ENCODE data around the gene DNAAF9.

Gene DNAAF9

DNA sequence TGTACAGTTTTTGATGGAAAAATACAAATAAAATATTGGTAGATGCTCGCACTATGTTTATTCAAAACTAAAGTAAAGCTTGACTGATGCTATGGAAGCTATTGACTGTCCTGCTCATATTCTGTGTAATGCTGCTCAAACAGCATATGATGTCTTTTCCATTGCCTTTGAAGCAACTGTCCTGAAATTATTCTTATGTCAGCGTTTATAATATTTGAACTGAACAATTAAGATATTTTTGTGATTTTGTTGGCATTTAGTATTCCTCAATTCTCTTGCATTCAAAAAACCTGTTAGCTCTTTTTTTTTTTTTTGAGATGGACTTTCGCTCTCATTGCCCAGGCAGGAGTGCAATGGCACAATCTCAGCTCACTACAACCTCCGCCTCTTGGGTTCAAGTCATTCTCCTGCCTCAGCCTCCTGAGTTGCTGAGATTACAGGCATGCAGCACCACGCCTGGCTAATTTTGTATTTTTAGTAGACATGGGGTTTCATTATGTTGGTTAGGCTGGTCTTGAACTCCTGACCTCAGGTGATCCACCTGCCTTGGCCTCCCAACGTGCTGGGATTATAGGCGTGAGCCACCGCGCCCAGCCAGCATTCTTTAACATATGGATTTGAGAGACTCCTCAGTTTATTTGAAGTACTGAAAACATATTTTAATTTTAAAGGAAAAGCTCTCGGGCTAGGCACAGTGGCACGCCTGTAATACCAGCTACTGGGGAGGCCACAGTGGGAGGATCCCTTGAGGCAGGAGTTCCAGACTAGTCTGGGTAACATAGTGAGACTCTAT is 5.3 kb upstream of the DNAAF9 start:
- no peak for DNase-seq (ENCODE audit: low read depth in 2 of 2)

DNA sequence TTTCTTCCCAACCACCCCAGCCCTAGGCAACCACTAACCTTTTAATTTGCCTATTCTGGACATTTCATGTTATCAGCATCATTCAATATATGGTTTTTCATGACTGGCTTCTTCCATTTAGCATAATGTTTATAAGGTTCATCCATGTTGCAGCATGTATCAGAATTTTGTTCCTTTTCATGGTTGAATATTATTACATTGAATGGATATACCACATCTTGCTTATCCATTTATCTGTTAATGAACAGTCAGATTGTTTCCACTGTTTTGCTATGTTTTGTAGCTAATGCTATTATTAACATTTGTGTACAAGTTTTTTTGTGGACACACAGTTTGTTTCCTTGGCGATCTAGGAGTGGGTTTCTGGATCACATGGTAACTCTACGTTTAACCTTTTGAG is 3.0 kb upstream of the DNAAF9 start:
- no peak for DNase-seq (ENCODE audit: low read depth in 2 of 2)

DNA sequence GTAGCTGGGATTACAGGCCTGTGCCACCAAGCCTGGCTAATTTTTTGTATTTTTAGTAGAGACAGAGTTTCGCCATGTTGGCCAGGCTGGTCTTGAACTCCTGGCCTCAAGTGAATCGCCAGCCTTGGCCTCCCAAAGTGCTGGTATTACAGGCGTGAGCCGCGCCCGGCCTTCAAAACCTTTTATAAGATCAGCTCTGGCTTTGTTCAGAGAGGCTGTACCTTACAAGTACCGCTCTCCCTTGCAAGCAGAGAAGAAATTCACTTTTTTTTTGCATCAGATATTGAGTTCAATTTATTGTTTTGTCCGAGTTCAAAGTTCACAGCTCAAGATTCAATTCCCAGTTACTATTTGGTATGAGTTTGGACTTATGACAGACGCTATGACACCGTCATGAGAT is 1.9 kb upstream of the DNAAF9 start:
- no peak for DNase-seq (ENCODE audit: low read depth in 2 of 2)

DNA sequence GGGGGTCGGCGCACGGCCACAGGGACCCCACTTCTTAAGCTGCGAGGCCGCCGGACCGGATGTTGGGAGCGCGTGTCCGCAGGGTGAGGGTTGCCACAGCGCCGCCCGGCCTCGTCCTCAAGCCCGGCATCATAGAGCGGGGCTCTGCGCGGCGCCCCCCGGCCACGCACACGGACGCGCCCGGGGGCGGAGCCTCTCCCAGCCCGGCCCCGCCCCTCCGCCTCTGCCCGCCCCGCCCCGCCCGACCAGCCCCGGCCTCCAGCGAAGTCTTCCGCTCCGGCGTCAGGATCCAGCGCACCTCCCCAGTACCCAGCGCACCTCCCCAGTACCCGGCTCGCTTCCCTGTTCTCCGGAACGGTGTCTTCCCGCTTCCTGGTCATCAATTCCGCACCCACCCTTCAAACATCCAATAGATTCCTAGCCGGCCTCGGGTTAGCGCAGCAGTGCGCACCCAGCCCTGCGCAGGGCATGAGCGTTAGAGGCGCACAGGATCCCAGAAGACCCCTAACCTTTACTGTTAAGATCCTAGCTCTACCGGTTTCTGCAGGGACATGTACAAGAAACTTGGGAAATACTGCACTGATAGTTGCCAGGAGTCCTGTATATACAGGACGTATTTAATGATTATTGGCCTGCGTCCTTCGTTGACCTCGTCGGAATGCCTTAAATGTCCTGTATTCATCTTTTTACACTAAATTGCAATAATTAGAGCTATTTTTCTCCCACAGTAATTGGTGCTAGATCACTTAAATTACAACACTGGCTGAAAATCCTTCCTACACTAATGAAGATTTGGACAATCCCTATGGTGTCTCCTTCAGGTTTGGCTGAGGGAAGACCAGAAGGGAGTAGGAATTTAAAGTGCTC is 535 bp upstream of the DNAAF9 start:
- peak; percentile 51 to 53 for DNase-seq (ENCODE audit: low read depth in 2 of 2)

DNA sequence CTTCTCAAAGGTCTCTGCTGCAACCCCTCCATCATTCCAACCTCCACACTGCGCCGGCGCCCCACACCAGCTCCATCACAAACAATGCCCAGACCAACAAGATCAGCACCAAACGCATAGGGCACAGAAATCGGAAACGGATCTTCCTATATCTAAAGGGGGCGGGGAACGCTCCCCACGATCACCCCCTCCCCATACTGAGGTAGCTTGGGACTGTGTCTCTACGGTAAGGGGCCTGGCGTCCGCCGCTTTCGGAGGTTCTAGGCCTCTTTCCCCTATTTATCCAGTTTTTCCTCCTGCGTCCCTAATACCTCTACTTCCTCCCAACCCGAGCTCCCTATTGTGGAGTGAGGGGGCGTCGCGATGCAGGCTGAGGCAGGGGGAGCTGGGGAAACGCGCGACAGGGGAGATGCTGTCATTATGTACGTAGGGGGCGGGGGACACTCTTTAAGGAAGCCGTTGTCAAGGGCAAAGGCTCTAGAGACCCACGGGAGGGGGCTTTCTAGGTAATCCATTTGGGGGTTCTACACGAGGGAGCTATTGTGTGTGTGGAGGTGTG is 909 bp downstream of the DNAAF9 start:
- no peak for DNase-seq (ENCODE audit: low read depth in 2 of 2)

DNA sequence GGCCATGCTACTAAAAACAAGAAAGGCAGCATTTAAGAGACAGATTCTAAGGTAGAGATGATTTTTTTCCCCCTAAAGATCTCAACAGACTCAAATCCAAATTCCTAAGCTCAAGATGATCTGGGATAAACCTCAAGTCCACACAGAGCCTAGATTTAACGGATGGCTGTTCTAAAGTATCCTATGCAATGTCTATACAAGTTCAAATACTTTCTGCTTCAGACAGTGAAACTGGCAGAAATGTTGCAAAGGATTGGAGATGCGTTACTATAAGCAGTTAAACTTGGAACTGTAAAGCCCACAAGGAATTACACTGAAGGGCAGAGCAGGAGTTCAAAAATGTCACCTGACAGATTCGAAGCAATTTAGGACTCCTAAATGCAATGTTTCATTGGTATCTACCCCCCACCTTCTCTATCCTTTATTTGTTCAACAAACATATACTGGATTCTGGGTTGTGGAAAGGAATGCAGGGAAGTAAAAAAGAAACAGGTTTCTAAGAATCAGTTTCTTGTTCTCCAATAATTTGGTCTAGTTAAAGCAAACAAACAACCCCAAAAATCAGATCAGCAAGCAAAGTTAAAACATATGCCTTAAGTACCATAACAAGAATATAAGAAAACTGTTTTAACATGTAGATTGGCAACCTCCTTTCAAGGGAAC is 1.6 kb downstream of the DNAAF9 start:
- DNase-seq (ENCODE audit: low read depth in 2 of 2): no peak

DNA sequence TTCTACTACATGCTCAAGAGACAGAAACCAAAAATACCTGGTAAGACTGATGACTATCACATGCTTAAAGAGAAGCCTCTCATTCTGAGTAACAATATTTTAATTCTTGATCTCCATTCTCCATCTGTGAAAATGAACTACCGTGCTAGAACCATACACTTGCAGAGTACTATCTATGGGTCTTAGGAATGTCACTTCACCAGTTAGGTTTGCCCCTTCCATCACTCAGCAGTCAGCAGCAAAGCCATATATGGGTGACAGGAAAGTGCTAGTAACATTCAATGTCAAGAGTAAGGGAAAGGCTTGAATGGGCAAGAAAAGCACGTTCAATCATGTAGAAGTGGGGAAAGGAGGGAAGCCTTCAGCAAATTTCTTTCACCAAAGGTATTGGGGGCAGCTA is 2.3 kb downstream of the DNAAF9 start:
- no peak for DNase-seq (ENCODE audit: low read depth in 2 of 2)

DNA sequence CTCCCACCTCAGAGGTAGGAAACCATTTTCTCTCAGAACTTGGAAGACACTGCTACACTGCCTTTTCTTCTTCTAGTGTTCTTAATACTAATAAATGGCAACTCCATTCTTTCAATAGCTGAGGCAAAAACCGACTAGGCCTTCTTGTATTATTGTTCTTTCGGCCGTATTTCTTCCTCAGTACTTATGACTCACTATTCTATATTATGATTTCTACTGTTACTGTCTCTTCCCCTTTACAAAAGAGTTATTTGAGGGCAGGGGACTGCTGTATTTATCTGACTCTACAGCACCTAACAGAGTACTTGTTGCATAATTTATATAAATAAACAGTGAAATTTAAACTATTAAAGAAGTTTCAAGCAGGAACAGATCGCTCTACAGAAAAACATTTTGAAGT is 3.1 kb downstream of the DNAAF9 start:
- DNase-seq (ENCODE audit: low read depth in 2 of 2): no peak

DNA sequence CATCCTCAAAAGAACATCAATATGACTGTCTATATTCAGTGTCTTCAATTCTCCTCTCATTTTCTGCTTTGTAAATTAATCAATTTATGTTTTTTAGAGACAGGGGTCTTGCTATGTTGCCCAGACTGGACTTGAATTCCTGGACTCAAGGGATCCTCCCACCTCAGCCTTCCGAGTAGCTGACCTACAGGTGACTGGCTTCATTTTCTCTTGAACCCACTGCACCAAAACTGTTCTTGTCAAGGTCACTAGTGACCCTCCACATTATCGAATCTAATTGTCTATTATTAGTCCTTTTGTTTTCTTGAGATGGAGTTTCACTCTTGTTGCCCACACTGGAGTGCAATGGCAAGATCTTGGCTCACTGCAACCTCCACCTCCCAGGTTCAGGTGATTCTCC is 3.7 kb downstream of the DNAAF9 start:
- DNase-seq (ENCODE audit: low read depth in 2 of 2): no peak

DNA sequence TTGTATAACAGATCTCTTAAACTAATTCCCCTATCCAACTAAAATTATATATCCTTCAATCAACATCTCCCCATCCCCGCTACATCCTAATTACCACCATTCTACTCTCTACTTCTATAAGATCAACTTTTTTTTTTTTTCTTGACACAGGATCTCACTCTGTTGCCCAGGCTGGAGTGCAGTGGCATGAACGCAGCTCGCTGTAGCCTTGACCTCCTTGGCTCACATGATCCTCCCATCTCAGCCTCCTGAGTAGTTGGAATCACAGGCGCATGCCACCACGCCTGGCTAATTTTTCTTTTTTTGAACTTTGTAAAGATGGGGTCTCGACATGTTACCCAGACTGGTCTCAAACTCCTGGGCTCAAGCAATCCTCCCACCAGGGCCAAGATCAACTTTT is 5.0 kb downstream of the DNAAF9 start:
- no peak for DNase-seq (ENCODE audit: low read depth in 2 of 2)

DNA sequence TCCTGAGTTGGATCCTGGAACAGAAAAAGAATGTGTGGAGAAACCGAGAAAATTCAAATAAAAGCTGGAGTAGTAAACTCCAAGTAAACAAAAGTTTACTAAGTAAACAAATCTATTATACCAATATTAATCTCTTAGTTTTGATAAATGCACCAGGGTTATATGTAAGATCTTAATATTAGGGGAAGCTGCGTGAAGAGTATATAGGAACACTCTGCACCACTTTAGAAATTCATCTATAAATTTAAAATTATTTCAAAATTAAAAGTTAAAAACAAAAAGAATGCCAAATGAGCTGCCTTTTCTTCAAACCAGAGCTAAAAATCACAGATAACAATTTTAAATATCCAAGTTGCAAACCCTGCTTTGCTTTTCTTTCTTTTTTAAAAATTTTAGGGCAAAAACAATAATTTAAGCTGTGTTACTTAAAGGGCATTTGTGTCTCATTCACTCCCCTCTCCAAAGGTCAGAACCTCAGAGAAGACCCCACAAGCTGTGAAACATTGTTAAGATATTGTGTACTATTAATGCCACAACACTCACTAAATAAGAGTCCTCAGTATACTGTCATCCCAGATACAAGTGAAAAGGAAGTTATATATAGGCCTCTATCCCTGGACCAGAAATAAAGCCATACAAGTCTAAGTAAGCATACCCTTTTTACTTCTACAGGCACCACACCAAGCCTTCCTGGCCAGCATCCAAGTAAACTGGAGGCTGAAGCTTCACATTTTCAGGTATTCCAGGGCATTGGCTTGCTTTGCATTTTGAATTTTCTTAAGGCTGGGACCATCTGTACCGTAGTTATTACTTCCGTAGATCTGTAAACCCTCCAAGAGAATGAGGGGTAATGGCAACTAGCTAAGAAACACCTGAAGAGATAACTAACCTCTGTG is 7.0 kb downstream of the DNAAF9 start:
- DNase-seq (ENCODE audit: low read depth in 2 of 2): no peak

DNA sequence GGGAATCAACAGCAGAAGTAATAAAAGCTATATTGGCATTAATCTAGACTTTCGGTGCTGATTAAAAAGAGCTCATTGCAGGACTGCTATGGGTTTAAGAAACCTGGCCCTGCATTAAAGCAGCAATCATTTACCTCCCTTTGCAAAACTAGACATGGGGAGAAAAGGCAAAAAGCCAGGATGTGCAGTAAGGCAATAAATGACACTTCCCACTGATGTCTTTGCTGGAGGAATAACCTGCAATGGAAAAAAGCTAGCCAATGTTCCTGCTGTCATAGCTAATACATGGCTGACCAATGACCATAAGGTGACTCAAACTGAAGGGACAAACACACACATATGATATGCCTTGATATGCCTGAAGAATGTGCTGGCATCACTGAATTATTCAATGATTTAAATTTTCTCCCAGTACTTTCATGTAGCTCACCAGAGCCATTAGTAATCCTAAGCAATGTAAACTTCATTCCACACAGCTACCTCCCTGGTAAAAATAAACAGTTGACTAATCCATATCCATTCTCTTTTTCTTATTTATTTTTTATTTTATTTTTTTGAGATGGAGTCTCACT is 8.7 kb downstream of the DNAAF9 start:
- no peak for DNase-seq (ENCODE audit: low read depth in 2 of 2)

DNA sequence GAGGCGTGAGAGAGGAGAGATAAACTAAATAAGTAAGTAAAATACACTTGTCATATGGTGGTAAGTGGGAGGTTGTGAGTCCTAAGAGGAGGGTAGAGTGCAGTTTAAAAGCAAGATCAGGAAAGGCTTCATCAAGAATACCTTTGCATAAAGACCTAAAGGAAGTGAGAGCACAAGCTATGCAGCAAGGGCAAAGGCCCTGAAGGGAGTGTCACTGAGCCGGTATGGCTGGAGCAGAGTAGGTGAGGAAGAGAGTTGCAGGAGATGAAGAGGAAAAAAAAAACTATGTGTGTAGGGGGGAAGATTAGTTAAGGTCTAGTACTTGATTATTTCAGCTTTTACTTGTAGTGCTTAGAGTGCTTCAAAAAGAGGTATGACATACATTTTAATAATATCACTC is 11.0 kb downstream of the DNAAF9 start:
- DNase-seq (ENCODE audit: low read depth in 2 of 2): no peak

DNA sequence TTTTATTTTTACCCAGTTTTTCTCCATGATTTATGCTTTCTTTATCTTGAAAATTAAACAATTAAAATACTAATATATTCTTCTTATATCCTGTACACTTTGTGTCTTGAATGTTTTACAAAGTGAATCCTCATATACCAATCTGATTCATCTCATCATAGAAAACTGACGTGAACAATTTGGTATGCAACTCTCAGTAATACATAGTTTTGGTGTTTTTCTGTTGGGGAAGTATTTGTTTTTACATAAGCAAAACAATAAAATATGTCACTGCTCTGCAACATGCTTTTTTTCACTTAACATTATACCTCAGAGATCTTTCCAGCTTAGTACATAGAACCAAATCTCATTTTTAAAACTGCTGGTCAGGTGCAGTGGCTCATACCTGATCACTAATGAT is 14.7 kb downstream of the DNAAF9 start:
- DNase-seq (ENCODE audit: low read depth in 2 of 2): no peak

DNA sequence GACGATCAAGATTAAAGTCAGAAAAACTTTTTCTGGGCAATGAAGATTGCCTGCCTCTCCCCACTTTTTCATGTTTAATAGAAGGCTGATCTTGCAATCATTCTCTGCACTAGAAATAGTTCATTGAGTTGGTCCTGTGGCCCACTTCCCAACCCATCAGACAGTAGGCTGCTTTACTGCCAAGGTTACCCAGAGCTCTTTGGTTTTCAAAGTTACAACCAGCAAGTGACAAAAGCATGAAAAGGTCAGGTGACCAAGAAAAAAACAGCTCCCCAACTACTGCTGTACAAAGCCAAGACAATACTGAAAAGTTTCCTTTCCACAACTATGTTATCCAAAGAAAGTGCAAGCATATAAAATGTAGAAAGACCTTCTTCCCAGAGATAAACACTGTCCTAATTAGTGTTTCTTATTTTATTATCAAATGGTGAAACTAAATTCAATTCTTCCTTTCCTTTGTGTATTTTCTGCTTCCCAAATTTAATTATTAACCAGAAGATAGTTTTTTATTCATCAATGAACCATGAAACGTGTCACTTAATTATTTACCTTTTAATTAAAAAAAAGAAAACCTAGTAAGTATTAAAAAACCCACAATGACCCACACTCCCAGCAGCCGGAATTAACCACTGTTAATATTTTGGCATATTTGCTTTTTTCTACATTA is 16.6 kb downstream of the DNAAF9 start:
- DNase-seq (ENCODE audit: low read depth in 2 of 2): no peak

DNA sequence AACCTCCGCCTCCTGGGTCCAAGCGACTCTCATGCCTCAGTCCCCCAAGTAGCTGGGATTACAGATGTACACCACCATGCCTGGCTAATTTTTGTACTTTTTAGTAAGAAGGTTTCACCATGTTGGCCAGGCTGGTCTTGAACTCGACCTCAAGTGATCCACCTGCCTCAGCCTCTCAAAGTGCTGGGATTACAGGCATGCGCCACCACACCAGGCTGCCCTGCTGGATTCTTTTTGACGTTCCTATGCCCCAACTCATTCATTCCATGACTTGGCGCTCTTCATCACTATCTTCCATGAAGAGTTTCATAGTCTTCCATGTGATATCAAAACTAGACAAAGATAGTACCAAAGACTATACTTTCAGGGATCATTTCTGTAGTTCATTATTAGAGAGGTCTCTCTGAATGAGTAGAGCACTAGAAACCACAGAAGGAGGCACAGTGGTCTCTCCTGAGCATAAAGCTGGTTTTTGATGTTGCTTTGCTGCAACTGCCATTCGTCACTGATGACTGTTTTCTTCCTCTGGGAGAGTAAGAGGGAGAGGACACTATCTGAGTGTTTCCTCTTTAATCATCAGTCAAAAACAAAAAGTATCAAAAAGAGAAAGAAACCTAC is 23.5 kb downstream of the DNAAF9 start:
- DNase-seq (ENCODE audit: low read depth in 2 of 2): no peak

DNA sequence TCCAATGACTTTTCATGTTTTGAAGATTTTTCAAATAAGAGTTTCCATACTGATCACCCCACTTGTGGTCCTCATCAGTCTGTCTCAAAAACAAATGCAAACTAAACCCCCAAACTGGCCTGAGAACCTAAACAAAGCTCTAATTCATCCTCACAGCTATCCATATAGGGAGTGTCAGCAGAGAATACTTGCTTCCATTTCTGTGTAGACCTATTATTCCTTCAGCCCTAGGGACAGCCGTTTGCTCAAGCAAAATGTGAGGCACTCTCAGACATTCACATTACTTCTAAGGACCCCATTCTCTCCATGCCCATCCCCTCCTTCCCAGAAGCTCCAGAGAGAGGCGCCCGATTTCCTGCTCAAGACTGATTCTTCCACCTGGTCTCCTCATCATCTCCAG is 24.6 kb downstream of the DNAAF9 start:
- DNase-seq (ENCODE audit: low read depth in 2 of 2): no peak

DNA sequence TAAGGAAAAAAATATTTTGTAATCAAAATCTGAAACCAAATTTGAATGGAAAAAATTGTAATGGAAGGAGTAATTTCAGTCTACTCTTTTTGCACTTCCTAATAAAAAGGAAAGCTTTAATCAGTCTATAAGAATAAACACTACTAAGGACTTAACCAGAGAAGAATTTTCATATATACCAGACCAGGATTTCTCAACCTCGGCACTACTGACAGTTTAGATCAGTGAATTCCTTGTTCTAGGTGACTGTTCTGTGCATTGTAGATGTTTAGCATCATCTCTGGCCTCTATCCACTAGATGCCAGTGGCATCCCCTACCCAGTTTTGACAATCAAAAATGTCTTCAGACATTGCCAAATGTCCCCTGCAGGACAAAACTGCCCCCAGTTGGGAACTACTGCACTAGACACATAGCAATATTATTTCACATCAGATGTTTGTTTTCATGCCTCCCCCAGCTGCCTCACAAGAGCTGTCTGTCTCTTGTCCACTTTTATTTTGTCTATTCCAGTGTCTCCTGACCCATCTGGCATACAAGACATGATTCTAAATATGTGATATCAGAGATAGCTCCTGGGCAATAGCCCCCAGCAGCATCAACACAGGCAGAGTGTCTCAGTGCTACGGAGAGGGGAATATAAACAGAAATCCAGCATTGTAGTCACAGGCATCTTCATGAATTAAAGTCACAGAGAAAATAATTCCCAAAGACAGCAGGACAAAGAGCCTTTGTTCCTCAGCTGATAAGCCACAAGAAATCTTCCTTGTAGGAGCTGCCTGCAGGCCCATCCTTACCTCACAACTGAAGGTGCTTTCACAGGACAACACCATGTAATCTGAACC is 27.0 kb downstream of the DNAAF9 start:
- DNase-seq (ENCODE audit: low read depth in 2 of 2): no peak

DNA sequence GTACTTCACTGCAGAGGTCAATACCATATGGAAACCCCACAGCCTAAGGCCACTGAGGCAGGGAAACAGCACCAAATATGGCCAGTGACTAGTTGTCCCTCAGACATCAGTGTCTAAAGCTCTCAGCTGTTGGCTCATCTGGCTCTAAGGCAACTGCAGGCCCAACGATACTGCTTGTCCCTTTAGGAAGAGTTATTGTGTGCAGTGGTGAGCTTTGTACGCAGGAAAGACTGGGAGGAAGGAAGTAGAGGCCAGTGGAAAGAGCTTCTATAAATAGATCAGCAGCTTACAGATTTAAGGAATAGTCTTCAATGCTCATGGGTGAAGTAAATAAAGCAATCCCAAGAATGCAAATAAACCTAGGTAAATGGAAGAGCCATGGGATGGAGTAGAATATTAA is 29.3 kb downstream of the DNAAF9 start:
- DNase-seq (ENCODE audit: low read depth in 2 of 2): no peak

Measured in stimulated activated CD8-positive, alpha-beta memory T cell treated with anti-CD3 and anti-CD28 coated beads, Interleukin-2, amount 100 ng/mL, for 48 hours (primary cell).